NCI-H2196 (cell line): ENCODE data around the gene KIDINS220.
A peak's percentile ranks its signal among the peaks of the same experiment; 100 is the strongest.

Experiments used
- DNase-seq: peaks from one replicate; lab custom pipeline; 2025; ENCODE audit not compliant: unreplicated experiment; lab: John Stamatoyannopoulos, UW

KIDINS220 gene

GRCh38 chr2:8699839-8700238 is 137.6 kb downstream of the KIDINS220 start:
- DNase-seq = no peak

GRCh38 chr2:8697190-8697589 is 140.2 kb downstream of the KIDINS220 start:
- DNase-seq = no peak

GRCh38 chr2:8694737-8695136 is 142.7 kb downstream of the KIDINS220 start:
- no peak for DNase-seq

GRCh38 chr2:8693157-8693821 is 144.1 kb downstream of the KIDINS220 start:
- DNase-seq = no peak

- no peak for DNase-seq
These were observed 144.6 kb downstream of the KIDINS220 start for GRCh38 chr2:8692783-8693156.

- DNase-seq = no peak
These were observed 145.5 kb downstream of the KIDINS220 start for GRCh38 chr2:8691859-8692437.

GRCh38 chr2:8685697-8686358 is 151.6 kb downstream of the KIDINS220 start:
- peak; percentile 75 for DNase-seq

GRCh38 chr2:8684878-8685696 is 152.3 kb downstream of the KIDINS220 start:
- peak; percentile 58 for DNase-seq

- no peak for DNase-seq
These were observed 152.9 kb downstream of the KIDINS220 start for GRCh38 chr2:8684540-8684877.

- DNase-seq = peak; percentile 30
These were observed 154.4 kb downstream of the KIDINS220 start for GRCh38 chr2:8682719-8683667.

GRCh38 chr2:8681786-8682692 is 155.4 kb downstream of the KIDINS220 start, which contains the start of gene ID2:
TSS of gene ID2 (plus strand) at chr2:8682056. CDS start at chr2:8682166, 110 bp downstream.
- DNase-seq = peak; percentile 99

GRCh38 chr2:8680822-8681760 is 156.3 kb downstream of the KIDINS220 start:
- peak; percentile 68 for DNase-seq

- peak; percentile 72 for DNase-seq
These were observed 157.3 kb downstream of the KIDINS220 start for GRCh38 chr2:8679827-8680731.

GRCh38 chr2:8679567-8679826 is 157.9 kb downstream of the KIDINS220 start:
- no peak for DNase-seq
